Fibroblast of skin of left quadriceps (primary cell): ENCODE measurements around the gene MCM3.

Experiments used
- DNase-seq, 2 experiments: peaks; one replicate each; pipeline ENCODE4 v3.0.0-alpha.2; 2013; ENCODE audit warnings: low read depth in 2 of 2

Gene MCM3

GRCh38 chr6:52303178-52303577, 18.6 kb upstream of the MCM3 start:
- DNase-seq = no peak

- DNase-seq = no peak
Observed at GRCh38 chr6:52301326-52301725, 16.8 kb upstream of the MCM3 start.

GRCh38 chr6:52300489-52300931, 16.0 kb upstream of the MCM3 start:
- no peak for DNase-seq

- DNase-seq = no peak
Observed at GRCh38 chr6:52299653-52300052, 15.1 kb upstream of the MCM3 start.

- no peak for DNase-seq
Observed at GRCh38 chr6:52297433-52297832, 12.9 kb upstream of the MCM3 start.

GRCh38 chr6:52293067-52293466, 8.5 kb upstream of the MCM3 start:
- DNase-seq = no peak

GRCh38 chr6:52288841-52289240, 4.3 kb upstream of the MCM3 start:
- DNase-seq = no peak

GRCh38 chr6:52288216-52288615, 3.7 kb upstream of the MCM3 start:
- no peak for DNase-seq

GRCh38 chr6:52286798-52287432, 2.4 kb upstream of the MCM3 start:
- peak; percentile 37 to 53 for DNase-seq

- DNase-seq = peak in 1 of 2 experiments; percentile 28
Observed at GRCh38 chr6:52285177-52286068, 881 bp upstream of the MCM3 start.

GRCh38 chr6:52284131-52284459, 447 bp downstream of the MCM3 start:
- DNase-seq = no peak

- DNase-seq = no peak
Observed at GRCh38 chr6:52283111-52283510, 1.4 kb downstream of the MCM3 start.

GRCh38 chr6:52276130-52276529, 8.4 kb downstream of the MCM3 start:
- no peak for DNase-seq

GRCh38 chr6:52271852-52272460, 12.6 kb downstream of the MCM3 start:
- DNase-seq = no peak

GRCh38 chr6:52263709-52264540, 20.6 kb downstream of the MCM3 start:
- peak; percentile 39 to 40 for DNase-seq

- no peak for DNase-seq
Observed at GRCh38 chr6:52262620-52263344, 21.8 kb downstream of the MCM3 start.

- peak; percentile 86 for DNase-seq
Observed at GRCh38 chr6:52261229-52261628, 23.3 kb downstream of the MCM3 start.

GRCh38 chr6:52260634-52261033, 23.9 kb downstream of the MCM3 start:
- DNase-seq = no peak

- DNase-seq = no peak
Observed at GRCh38 chr6:52255434-52255833, 29.1 kb downstream of the MCM3 start.

- DNase-seq = no peak
Observed at GRCh38 chr6:52254731-52255378, 29.7 kb downstream of the MCM3 start.

GRCh38 chr6:52253494-52253893, 31.0 kb downstream of the MCM3 start:
- no peak for DNase-seq
